ENCODE data around the gene CALR3. TPM values are rescaled to one million over a fixed set of nuclear protein-coding genes. Genes with fewer than 3 reads are reported as not detected.

CALR3 gene
- polyA plus RNA-seq, 1 donor from 2014 or later, result not detected

DNA sequence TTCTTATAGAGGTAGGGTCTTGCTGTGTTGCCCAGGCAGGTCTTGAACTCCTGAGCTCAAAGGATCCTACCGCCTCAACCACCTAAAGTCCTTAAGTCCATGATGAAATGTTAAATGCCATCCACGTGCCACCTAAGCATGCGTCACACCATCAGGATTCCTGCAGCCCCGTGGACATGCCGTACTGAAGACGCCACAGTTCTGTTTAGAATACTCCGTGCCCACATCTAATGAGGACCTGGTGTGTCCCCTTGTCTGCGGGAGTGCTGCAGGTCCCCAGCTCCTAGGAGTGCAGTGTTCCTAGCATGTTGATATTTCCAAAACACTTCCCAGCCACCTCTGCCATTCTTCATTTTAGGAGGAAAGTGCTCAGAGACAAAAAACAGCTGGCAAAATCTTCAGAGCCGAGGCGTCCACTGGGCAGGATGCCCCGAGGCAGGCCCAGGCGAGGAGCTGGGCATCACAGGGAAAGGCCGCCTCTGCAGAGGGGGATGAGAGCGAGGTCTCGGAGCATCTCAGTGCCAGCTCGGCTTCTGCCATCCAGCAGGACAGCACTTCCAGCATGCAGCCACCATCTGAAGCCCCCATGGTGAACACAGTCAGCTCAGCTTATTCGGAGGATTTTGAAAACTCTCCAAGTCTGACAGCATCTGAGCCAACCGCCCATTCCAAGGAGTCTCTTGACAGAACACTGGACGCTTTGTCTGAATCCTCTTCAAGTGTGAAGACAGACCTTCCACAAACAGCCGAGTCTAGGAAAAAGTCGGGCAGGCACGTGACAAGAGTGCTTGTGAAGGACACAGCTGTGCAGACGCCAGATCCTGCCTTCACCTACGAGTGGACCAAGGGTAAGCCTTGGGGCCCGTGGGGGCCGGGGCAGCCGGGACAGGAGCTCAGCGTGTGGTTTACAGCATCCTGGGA lies 13.4 kb upstream of the CALR3 start:
- Histone ChIP-seq H2AFZ (ENCODE audit: low read depth, low read length) (no peak overlapping the region), H3K27me3 (ENCODE audit: insufficient read depth, low read depth, low read length) (no peaks in the 10 kb centered on the region), H3K79me2 (replicated peaks; ENCODE audit: insufficient read depth, low read length) (no peaks in the 10 kb centered on the region), H3K4me3 (ENCODE audit: low read length) (no peak overlapping the region), H3K36me3 (ENCODE audit: insufficient read depth, low read length) (no peaks in the 10 kb centered on the region), H3K9me3 (ENCODE audit: low read length) (no peaks in the 10 kb centered on the region), H4K20me1 (ENCODE audit: insufficient read depth) (no peaks in the 10 kb centered on the region), H3K27ac (ENCODE audit: low read length) (no peak overlapping the region), H3K9ac (ENCODE audit: low read length) (no peak overlapping the region), H3K4me2 (ENCODE audit: low read length) (no peak overlapping the region), H3K9me2 (ENCODE audit: insufficient read depth, low read length) (no peaks in the 10 kb centered on the region), H3F3A (ENCODE audit: insufficient read depth, low read length, poor library complexity, severe bottlenecking) (no peaks in the 10 kb centered on the region)
- no peak for TF ChIP-seq SMC3 (conservative IDR thresholded peaks at IDR 0.05; ENCODE audit: poor library complexity)
- TF ChIP-seq REST (IDR thresholded peaks at IDR 0.05; ENCODE audit: borderline replicate concordance), result no peak
- no peak for TF ChIP-seq POLR2AphosphoS5 (IDR thresholded peaks at IDR 0.05)

- no peaks in the 10 kb centered on the region for H3K36me3 ChIP-seq (ENCODE audit: insufficient read depth, low read length)
- no peaks in the 10 kb centered on the region for H3K9me3 ChIP-seq (ENCODE audit: low read length)
- H2AFZ ChIP-seq (ENCODE audit: low read depth, low read length), result no peak overlapping the region
- H3K27ac ChIP-seq (ENCODE audit: low read length), result no peak overlapping the region
- H3K4me3 ChIP-seq (ENCODE audit: low read length), result no peak overlapping the region
- no peaks in the 10 kb centered on the region for H3K79me2 ChIP-seq (replicated peaks; ENCODE audit: insufficient read depth, low read length)
- H3K9me2 ChIP-seq (ENCODE audit: insufficient read depth, low read length), result no peaks in the 10 kb centered on the region
- TF ChIP-seq EP300 (conservative IDR thresholded peaks at IDR 0.05; ENCODE audit: poor library complexity, severe bottlenecking), result no peak
- no peak for TF ChIP-seq TAF1 (IDR thresholded peaks at IDR 0.05; ENCODE audit: low read depth)
- no peak for TF ChIP-seq SMC3 (conservative IDR thresholded peaks at IDR 0.05; ENCODE audit: poor library complexity)
- TF ChIP-seq REST (IDR thresholded peaks at IDR 0.05; ENCODE audit: borderline replicate concordance), result no peak
- TF ChIP-seq MXI1 (conservative IDR thresholded peaks at IDR 0.05; ENCODE audit: poor library complexity, severe bottlenecking), result no peak
- no peak overlapping the region for H3K4me2 ChIP-seq (ENCODE audit: low read length)
- no peaks in the 10 kb centered on the region for H3F3A ChIP-seq (ENCODE audit: insufficient read depth, low read length, poor library complexity, severe bottlenecking)
- no peak overlapping the region for H3K9ac ChIP-seq (ENCODE audit: low read length)
- no peaks in the 10 kb centered on the region for H4K20me1 ChIP-seq (ENCODE audit: insufficient read depth)
- no peaks in the 10 kb centered on the region for H3K27me3 ChIP-seq (ENCODE audit: insufficient read depth, low read depth, low read length)
These were observed 12.6 kb upstream of the CALR3 start for GRCh38 chr19:16508546-16508945.

All from neural cell (in vitro differentiated cells).